GM19395 (cell line): Measurements from ENCODE around the gene ANKFY1.
"Not testable (repeated sequence)": the region's sequence is repeated elsewhere in the genome, so short reads cannot be mapped to it uniquely, and the experiment has no call there.

Experiments used
- ATAC-seq: cut with Tn5 transposase; IDR thresholded peaks from one replicate; pipeline ENCODE4 v1.9.1; 2021; ENCODE audit warnings: mild to moderate bottlenecking, moderate library complexity; ENCODE audit not compliant: unreplicated experiment

Gene ANKFY1

DNA sequence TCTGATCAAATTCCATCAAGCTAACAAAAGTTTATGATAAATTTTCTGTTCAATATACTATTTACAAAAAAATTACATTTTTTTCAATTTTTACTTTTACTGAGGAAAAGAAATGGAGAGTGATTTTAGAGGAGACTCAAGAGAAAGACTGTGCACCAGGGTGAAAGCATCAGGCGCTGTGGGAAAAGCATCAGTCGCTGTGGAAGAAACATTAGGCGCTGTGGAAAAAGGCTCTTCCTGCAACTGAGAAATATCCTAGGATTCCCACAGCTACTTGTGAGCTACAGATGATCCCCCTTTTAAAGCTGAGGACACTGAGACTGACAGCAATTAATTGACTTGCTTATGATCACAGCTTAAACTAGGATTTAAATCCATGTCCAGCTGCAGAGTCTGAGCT lies 4.9 kb downstream of the ANKFY1 start:
- no peak for ATAC-seq

DNA sequence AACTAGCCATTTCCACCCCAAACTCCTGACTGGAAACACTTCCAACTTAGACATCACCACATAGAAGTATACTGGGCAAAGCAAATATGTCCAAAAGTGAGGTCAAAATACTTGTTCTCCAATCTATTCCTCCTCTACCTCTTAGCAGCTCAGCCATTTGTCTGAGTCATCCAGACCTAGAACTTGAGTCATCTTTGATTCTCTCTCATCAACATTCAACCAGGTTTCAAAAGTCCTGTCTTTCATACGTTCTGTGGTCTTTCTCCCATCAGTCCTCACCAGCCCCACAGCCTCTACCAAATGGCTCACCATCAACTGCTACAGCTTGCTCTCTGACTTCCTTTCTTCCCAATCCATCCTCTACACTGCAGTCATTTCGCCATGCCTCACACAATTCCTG lies 6.8 kb downstream of the ANKFY1 start:
- no peak for ATAC-seq

DNA sequence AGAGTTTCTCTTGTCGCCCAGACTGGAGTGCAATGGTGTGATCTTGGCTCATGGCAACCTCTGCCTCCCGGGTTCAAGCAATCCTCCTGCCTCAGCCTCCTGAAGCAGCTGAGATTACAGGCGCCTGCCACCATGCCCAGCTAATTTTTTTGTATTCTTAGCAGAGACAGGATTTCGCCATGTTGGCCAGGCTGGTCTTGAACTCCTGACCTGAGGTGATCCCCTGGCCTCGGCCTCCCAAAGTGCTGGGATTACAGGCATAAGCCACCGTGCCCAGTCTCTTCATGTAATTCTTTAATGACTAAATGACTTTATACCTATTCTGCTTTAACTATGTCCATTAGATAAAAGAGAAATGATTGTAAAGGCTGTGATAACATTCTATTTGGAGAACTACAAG lies 8.5 kb downstream of the ANKFY1 start:
- not testable (repeated sequence) for ATAC-seq

DNA sequence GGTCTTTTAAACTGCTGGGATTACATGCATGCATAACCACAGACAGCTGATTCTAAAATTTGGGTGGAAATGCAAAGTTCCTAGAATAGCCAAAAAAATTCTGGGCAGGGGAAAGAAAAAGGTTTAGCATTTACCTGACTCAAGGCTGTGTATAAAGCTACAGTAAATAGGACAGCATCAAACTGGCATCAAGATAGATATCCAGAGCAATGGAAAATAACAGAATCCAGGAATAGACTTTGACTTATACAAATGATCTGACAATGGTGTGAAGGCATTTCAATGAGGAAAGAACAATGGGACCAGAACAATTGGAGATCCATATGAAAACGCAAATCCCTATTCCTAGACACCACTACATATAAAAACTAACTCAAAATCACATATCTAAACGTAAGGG lies 12.9 kb downstream of the ANKFY1 start:
- no peak for ATAC-seq

DNA sequence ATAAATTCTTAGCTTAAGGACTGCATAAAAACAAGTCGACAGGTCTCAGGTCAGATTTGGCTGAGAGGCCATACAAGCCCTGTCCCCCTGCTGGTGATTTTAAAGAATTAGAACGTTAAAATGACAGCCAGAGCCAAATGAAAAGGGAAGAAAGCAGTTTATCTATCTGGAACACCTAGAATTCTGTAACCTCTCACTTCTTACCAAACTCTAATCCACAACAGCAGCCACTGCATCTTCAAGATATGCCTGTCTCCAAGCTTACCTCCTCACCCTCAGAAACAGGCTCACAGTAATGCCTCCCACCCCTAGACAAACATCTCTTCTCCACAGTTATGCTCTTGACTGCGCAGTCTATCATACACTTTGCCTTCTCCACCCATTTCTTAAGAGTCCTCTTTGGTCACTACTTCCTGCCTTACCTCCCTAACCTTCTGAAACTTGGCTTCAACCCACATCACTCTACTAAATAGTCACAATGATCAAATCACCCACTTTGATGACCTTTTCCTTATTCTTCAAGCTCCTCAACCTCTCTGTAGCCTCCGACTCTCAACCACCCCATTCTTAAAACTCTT lies 14.2 kb downstream of the ANKFY1 start:
- no peak for ATAC-seq

DNA sequence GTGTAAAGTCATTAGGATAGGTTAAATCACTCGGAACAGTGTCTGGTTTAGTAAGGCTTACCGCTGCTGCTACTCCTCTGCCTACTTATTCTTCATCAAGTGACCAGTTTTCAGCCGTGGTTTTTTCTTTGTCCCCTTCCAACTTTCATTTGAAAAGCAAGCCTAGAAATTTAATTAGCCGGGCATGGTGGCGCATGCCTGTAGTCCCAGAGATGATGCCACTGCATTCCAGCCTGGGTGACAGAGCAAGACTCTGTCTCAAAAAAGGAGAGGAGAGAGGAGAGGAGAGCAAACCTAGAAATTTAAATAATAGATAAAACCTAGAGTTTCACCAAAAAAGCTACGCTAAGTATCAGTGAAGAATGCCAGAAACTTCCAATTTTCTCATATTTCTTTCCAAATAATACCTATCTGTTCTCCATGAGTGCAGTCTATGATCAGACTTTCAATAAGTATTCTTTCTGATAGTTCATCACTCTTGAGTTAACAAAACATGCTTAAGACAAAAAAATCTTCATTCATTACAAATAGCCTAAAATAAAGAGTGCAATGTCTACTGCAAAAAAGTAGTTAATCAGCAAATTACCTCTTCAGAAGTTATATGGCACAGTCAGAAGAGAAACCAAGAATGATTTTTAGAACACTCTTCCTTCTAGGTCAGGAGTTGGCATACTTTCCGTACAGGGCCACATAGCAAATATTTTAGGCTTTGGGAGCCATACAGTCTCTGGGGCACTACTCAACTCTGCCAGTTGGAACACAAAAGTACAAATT lies 15.1 kb downstream of the ANKFY1 start:
- no peak for ATAC-seq

DNA sequence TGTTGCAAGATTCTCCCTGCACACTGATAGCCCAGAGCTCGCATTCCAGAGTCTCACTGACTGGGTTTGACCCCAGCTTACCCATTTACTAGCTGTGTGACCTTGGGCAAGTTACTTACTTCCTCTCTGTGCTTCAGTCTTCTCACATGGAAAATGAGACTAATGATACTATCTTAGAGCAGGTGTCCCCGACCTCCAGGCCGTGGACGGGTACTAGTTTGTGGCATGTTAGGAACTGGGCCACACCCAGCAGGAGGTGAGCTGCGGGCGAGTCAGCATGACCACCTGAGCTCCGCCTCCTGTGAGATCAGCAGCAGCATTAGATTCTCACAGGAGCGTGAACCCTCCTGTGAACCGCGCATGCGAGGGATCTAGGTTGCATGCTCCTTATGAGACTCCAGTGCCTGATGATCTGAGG lies 15.8 kb downstream of the ANKFY1 start:
- no peak for ATAC-seq

DNA sequence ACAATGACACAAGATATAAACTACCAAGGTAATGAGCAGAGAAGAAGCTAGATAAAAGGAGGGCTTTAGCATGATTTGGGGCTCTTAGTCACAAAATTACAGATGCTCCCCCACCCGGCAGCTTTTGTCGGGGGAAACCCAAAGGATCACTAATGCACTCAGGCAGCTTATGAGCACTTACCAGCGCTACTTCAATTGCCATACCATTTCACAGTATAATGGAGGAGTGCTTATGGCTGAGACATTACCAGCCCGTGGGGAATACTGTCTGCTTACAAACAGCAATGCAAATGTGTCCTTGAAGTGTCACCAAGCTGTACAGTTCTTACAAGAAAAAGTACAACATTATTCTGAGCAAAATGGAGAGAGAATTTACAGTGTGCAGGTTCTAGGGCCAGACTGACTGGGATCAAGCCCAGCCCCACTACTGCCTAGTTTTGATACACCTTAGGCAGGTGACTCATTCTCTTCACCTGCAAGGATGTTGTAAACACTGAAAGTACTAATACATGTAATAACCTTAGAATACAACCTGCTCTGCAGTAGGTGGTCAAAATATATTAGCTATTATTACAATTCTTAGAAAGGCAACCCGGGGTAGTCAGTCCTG lies 16.3 kb downstream of the ANKFY1 start:
- ATAC-seq, result no peak

DNA sequence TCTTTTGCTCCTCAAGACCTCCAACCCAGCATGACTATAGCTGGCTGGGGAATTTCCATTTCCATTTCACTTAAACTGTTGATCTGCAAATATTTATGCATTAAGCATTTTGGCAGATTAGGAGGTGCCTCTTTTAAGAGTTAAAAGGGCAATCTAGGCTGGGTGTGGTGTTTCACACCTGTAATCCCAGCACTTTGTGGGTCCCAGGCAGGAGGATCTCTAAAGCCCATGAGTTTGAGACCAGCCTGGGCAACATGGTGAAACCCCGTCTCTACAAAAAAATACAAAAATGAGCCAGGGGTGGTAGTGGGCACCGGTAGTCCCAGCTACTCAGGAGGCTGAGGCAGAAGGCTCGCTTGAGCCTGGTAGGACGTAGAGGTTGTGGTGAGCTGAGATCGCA lies 17.1 kb downstream of the ANKFY1 start:
- no peak for ATAC-seq

DNA sequence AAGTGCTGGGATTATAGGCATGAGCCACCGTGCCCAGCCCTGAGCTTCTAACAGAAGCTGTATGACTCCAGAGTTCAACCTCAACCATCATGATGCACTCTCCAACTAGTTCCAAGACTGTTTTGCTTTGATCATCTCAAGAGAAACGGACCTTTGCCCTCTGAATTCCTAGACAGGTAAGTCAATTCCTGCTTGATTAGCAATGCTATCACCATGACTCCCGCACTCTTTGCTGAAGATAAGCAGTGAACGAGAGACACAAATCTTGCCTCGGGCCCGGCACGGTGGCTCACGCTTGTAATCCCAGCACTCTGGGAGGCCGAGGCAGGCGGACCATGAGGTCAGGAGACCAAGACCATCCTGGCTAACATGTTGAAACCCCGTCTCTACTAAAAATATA lies 22.2 kb downstream of the ANKFY1 start:
- ATAC-seq, result no peak

DNA sequence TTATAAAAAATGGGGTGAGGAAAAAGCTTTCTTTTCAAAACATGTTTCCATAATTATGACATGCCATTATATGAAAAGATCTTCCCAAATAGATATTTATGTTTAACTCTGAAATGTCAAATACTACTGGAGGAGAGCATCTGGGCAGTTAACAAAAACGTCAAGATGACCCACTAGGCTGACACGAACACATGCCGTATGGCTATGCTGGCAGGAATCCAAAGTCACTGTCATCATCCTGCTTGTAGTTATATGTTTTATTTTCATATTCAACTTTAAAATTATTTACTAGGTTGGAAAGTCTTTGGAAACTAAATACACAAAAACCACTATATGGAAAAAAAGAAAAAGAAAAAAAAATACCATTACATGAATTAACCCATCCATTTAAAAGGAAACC lies 27.3 kb downstream of the ANKFY1 start:
- no peak for ATAC-seq

DNA sequence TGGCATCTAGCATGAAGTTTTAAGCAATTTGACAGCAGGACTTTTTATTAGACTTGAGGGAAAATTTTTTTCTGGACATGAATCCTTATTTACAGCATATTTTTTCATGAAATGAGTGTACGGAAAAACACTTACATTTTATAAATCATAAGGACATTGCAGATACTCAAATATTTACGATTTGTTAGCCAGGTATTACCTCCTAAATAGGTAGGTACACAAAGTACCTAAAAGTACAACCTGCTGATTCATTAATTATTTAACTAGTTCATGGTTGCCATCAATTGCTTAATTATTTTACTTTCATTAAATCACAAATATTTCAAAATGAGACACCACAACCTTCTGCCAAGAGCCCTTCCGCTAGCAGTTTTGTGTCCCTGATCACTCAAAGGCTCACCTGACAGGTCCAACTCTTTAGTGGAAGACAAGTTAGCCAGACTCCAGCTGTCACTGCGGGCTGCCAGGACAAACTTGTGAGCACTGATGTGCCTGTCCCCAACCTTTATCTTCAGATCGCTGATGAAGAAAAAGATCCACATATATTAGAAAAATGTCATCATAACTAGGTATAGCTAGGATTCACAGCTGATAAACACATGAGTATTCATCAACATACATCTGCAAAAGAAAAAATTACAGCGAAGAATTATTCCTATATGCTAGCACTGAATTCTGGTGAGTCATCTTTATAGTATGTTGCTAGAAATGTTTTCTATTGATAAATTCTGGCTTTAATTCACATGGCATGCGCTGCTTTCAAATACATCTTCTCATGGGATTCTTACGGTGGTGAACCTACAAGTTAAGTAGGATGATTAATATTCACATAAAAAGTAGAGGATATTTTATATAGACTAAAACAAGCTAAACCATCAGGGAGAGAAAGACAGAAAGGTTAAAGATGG lies 28.2 kb downstream of the ANKFY1 start:
- ATAC-seq, result no peak

DNA sequence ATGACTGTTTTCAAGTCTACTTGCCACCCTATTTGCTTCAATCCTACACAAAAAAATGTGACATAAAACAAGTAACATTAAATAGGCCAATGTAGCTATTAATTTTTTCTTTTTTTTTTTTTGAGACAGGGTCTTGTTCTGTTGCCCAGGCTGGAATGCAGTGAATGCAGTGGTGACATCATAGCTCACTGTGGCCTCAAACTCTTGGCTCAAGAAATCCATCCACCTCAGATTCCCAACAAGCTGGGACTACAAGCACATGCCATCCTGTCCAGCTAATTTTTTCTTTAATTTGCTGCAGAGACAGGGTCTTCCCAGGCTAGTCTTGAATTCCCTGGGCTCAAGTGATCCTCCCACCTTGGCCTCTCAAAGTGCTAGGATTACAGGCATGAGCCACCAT lies 29.4 kb downstream of the ANKFY1 start:
- no peak for ATAC-seq

DNA sequence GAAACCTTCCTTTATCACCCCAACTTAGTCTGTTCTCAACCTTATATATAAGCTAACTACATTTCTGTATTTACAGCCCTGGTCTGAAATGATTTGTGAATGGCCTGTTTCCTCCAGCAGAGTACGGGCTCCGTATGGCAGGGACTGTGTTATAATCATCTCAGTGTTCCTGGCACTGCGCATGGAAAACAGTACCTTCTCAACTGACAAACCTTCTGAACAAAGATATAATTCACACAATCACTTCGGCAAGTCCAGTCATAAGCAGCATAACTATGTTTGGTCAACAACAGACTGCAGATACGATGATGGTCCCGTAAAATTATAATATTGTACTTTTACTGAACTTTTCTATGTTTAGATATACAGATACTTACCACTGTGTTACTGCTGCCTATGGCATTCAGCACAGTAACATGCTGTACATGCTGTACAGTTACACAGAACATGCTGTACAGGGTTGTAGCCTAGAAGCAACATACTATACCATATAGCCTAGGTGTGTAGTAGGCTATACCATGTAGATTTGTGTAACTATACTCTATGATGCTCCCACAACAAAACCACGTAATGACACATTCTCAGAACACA lies 30.0 kb downstream of the ANKFY1 start:
- no peak for ATAC-seq

DNA sequence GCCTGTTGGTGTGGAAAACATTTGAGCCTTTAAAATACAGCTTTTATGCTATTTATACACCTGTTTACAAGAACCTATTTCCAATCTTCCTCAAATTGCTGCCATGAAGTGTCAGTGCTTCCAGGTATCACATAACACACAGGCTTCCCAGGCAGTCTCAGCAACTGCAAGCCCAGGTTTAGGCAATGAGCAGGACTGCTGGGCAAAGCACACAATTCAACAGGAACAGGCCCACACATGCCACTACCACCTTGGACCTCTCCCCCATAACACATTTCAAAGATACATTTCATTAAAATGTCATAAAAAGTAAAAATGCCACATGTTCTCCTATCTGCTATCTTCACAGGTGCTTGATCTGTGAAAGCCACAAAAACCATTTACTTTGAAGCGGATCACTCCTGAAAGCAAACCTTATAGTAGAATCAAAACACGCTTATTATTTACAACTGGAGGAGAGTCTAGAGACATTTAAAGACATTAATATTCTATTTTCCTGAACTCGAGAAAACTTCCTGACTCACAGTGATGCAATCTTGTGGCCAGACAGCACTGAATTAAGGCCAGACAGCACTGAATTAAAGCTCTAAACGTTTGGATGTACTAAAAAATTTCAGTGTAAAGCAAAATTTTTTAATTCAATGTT lies 31.5 kb downstream of the ANKFY1 start:
- no peak for ATAC-seq

DNA sequence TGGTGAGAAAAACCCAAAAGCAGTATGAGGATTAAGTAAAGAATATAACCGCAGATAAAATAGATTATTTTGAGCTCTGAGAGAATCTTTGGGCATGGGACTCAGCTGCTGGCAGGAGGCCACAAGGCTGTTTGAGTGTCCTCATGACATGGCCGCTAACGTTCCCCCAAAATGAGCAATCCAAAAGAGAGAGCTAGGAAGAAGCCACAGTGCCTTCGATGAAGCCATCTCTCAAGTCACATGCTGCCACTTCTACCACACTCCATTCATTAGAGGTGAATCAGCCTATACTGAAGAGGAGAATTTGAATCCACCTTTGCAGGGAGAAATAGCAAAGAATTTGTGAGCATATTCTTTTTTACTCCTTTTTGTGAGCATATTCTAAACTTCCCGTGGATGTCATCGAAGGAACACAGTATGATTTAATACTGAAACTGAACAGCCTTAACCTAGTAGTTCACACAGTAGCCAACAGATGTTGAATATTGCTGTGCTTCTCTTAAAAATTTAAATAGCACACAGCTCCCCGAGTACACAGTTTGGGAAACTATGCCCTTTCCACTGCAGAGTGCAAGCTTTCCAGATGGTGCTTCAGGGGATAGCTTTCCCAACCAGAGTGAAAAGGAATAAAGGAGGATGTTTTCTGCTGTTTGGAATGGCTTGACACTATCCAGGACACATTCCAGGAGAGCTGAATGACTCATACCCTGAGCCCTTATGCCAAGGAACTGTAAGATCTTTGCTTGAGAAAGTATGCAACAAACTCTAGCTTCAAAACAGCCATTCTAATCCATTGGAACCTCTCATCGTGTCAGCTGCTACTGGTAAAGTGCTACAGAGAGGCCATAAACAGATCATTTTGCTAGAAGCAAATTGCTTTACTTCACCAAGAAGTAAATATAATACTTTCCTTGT lies 33.9 kb downstream of the ANKFY1 start:
- ATAC-seq, result no peak

DNA sequence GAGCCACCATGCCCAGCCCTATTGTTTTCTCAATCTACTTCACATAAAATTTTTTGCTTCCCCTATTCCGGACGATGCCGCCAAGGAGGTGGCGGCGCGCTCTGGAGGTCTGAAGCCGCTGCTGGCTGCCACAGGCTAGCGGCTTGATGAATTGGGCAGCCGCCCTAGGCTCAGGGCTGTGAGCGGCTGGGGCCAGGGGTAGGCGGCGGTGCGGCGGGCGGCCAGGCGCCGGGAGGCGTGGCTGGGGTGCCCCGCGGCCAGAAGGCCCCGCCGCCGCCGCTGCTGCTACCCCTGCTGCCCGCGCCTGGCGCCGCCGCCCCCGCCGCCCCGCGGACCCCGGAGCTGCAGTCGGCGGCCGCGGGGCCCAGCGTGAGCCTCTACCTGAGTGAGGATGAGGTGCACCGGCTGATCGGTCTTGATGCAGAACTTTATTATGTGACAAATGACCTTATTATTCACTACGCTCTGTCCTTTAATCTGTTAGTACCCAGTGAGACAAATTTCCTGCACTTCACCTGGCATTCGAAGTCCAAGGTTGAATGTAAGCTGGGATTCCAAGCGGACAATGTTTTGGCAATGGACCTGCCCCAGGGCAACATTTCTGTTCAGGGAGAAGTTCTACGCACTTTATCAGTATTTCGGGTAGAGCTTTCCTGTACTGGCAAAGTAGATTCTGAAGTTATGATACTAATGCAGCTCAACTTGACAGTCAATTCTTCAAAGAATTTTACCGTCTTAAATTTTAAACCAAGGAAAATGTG lies 41.7 kb downstream of the ANKFY1 start:
- no peak for ATAC-seq

DNA sequence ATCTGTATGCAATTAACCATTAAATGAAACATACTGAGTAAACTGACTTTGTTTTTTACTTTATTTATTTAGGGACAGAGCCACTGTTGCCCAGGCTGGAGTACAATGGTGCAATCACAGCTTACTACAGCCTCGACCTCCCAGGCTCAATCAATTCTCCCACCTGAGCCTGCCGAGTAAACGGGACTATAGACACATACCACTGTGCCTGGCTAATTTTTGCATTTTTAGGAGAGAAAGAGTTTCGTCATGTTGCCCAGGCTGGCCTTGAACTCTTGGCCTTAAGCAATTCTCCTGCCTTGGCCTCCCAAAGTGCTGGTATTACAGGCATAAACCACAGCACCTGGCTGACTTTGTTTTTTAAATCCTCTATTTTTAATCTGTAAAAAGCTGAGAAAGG lies 42.6 kb downstream of the ANKFY1 start:
- no peak for ATAC-seq

DNA sequence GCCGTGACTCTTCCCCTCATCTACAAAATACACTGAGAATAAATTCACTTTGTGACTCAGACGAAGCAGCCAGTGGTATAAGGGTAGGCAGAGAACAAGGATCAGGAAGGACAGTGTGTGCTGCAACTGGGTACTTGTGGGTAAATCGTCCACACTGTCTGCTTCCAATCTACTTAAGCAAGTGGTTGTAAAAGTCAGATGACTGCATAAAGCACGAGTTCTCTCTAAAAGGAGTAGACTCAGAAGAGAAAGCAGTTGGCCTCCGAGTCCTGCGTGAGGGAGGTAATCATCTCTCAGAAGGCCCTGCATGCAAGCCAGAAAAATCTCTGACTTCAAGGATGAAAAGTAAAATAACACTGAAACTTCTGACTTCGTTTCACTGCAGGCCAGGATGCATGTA lies 43.1 kb downstream of the ANKFY1 start:
- no peak for ATAC-seq
